Tibial artery (tissue), 4 donors: ENCODE measurements around the gene SP6.

Source experiments
- DNase-seq, 2 donors: peaks; one replicate each; pipeline ENCODE4 v3.0.0-alpha.2; 2019
- H3K27ac ChIP-seq, 2 donors: fragments of 200-600 bp; sonication (generic) in 1 of 2; 1 replicate in 1 of 2; 2 replicates in 1 of 2; pipeline ENCODE4 v1.5.1; 2018 to 2019; ENCODE audit warnings: mild to moderate bottlenecking in 1 of 2
- H3K27me3 ChIP-seq, 2 donors: fragments of 200-600 bp; sonication (generic) in 1 of 2; one replicate each; pipeline versions ENCODE4 v1.5.1 to v1.6.0; 2016 to 2019
- H3K36me3 ChIP-seq, 3 donors: fragments of 200-600 bp; sonication (generic) in 2 of 3; one replicate each; pipeline ENCODE4 v1.5.1; 2016 to 2019; ENCODE audit warnings: mild to moderate bottlenecking in 2 of 3
- H3K4me1 ChIP-seq, 4 donors: fragments of 200-600 bp; sonication (generic) in 2 of 4; 1 replicate in 3 of 4; 2 replicates in 1 of 4; pipeline ENCODE4 v1.5.1; 2016 to 2019
- H3K4me3 ChIP-seq, 2 donors: fragments of 200-600 bp; sonication (generic) in 1 of 2; 1 replicate in 1 of 2; 2 replicates in 1 of 2; pipeline ENCODE4 v1.5.1; 2018 to 2019; ENCODE audit warnings: mild to moderate bottlenecking in 2 of 2
- H3K9me3 ChIP-seq, 3 donors: fragments of 200-600 bp; sonication (generic) in 1 of 3; one replicate each; pipeline ENCODE4 v1.5.1; 2016 to 2019
- intact Hi-C: fragments of 100-400 bp; cut with DNase I; formaldehyde crosslinking; loops from one replicate; pipeline ENCODE4 v1.15.0; 2023; ENCODE audit warnings: low total_unique reads
- TF ChIP-seq, protein P1 (sequence below), 2 experiments: fragments of 200-600 bp in 1 of 2; fragments of 450-650 bp in 1 of 2; IDR thresholded peaks; one replicate each; pipeline ENCODE4 v1.5.1; 2017 to 2019; ENCODE audit warnings: antibody characterized with exemption in 2 of 2, mild to moderate bottlenecking in 1 of 2, moderate library complexity in 1 of 2

The SP6 gene

DNA sequence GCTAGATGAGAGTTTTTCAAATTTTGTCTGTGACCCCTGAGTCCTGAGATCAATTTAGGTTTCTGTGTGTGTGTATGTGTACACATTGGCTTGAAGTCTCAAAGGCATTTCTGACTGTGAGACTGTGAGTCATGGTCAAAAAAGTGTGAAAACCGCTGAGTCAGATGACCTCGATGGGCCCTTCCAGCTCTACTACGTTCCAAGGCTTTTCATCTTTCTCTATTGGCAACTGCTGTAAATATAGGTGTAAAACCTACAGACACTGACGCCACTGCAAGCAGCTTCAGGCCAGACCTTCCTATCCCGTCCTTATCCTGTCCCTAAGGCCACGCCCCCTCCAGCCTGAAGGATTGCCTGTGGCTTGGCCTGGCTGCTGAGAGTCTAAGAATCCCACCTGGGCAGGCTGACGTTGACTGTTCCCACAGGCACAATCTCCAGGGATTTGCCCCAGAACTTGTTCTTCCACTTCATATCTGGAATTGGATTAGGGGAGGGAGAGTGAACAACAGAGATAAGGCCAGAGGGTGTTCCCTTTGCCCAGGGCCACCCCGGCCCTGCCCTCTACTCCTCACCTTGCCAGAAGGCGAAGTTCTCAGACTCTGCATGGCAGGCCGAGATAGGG, 40.7 kb downstream of the SP6 start:
- peaks cover 10 to 72% (median 67%) of the 10 kb centered on the region in 3 donors for H3K36me3 ChIP-seq
- TF ChIP-seq, protein P1, sequence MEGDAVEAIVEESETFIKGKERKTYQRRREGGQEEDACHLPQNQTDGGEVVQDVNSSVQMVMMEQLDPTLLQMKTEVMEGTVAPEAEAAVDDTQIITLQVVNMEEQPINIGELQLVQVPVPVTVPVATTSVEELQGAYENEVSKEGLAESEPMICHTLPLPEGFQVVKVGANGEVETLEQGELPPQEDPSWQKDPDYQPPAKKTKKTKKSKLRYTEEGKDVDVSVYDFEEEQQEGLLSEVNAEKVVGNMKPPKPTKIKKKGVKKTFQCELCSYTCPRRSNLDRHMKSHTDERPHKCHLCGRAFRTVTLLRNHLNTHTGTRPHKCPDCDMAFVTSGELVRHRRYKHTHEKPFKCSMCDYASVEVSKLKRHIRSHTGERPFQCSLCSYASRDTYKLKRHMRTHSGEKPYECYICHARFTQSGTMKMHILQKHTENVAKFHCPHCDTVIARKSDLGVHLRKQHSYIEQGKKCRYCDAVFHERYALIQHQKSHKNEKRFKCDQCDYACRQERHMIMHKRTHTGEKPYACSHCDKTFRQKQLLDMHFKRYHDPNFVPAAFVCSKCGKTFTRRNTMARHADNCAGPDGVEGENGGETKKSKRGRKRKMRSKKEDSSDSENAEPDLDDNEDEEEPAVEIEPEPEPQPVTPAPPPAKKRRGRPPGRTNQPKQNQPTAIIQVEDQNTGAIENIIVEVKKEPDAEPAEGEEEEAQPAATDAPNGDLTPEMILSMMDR (IDR thresholded peaks at IDR 0.05): no peak
- no peaks in the 10 kb centered on the region for H3K27me3 ChIP-seq
- no peaks in the 10 kb centered on the region for H3K9me3 ChIP-seq
- no peak overlapping the region for H3K4me3 ChIP-seq
- H3K4me1 ChIP-seq: peaks cover 0 to 4% (median 0%) of the 10 kb centered on the region in 4 donors
- intact Hi-C loops: no loop called here
- no peak overlapping the region for H3K27ac ChIP-seq
- DNase-seq: peak in 1 of 2 donors; percentile 61

DNA sequence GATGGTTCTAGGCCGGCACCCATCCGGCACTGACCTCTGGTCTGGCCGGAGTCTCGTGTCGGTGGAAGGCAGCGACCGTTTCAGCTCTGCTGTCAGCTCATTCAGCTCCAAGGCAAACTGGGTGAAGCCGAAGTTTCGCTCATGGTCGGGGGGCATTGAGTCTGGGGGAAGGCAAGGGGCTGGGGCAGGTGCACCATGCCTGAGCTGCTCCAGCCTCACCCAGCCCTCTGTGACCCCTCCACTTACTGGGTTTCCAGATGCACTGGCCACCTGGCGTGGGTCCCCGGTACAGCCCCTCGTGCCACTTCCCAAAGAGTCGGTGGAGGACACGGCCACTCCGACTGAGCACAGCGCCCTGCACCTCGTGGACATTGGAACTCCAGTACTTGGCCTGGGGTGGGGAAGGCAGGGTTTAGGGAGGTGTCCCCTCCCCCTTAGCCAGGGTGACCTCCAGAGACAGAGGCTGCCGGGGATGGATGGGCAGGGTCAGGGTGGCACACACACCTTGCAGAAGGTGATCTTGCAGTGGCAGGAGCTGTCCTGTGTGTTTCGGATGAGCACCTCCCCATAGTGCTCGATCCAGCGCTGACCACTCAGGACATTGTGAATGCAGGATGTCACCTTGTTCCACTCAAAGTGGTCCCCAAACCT, 42.0 kb downstream of the SP6 start:
- TF ChIP-seq, protein P1 (IDR thresholded peaks at IDR 0.05): no peak
- intact Hi-C loops: no loop called here
- Histone ChIP-seq H3K27ac (no peak overlapping the region), H3K36me3 (peaks cover 6 to 58% (median 53%) of the 10 kb centered on the region in 3 donors), H3K4me1 (peaks cover 0 to 5% (median 0%) of the 10 kb centered on the region in 4 donors), H3K4me3 (no peak overlapping the region), H3K9me3 (no peaks in the 10 kb centered on the region), H3K27me3 (no peaks in the 10 kb centered on the region)
- no peak for DNase-seq

DNA sequence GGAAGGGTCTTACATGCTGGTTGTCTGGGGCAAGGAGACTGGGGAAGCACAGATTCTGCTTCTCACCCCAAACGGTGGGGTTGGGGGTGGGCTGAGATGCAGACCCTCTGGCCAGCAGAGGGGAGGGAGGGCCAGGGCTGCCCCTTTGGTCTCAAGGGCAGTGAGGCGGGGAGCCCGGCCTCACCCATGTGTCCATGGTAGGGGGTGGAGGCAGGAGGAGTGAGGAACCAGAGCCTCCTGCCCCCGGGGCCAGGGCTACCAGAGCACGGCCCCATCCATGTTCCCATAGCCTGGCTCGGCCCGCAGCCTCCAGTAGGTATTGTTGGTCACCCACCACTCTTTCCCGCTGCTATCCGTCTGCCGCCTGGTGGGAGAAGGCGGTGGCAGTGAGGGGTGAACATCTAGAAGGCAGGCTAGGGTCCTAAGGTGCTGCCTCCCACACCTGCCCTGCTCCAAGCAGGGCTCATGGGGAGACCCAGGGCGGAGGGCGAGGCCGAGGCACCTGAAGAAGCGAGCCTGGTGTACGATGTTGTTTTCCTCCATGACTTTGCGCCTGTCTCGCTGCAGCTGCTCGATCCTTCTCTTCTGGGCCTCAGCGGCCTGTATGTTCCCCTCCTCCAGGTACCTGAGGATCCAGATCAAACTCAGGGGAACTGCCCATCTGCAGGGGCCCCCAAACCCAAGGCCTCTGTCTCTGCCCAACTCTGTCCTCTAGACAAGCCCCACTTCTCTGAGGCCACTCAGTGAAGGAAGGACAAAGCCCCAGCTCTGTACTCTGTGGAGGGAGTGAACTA, 42.7 kb downstream of the SP6 start:
- H3K4me1 ChIP-seq: peaks cover 0 to 5% (median 0%) of the 10 kb centered on the region in 4 donors
- peaks cover 0 to 4% of the 10 kb centered on the region in 2 donors for H3K27me3 ChIP-seq
- H3K4me3 ChIP-seq: no peak overlapping the region
- H3K36me3 ChIP-seq: peaks cover 6 to 51% (median 47%) of the 10 kb centered on the region in 3 donors
- no peak for DNase-seq
- no peaks in the 10 kb centered on the region for H3K9me3 ChIP-seq
- no peak overlapping the region for H3K27ac ChIP-seq
- intact Hi-C loops: no loop called here
- TF ChIP-seq, protein P1 (IDR thresholded peaks at IDR 0.05): no peak

DNA sequence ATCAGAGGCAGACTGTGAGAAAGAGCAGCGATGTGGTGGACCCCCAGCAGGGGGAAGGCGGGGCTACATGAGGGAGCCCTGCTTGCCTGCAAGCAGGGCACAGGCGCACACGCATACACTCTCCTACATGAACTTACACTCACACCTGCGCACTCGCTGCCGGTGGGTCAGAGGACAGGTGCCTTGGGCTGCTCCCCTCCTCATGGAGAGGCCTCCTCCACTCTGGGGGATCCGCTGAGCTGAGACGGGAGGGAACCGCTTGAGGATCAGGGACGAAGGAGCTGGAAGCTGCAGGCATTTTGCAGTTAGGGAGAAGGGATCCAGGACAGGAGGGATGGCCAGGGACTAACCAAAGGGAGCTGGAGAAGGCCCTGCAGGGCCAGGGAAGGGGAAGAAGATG, 43.5 kb downstream of the SP6 start:
- H3K36me3 ChIP-seq: peaks cover 6 to 43% (median 39%) of the 10 kb centered on the region in 3 donors
- no peaks in the 10 kb centered on the region for H3K9me3 ChIP-seq
- no peak for DNase-seq
- TF ChIP-seq, protein P1 (IDR thresholded peaks at IDR 0.05): no peak
- no peak overlapping the region for H3K4me3 ChIP-seq
- H3K27me3 ChIP-seq: peaks cover 0 to 9% of the 10 kb centered on the region in 2 donors
- H3K27ac ChIP-seq: no peak overlapping the region
- peaks cover 0 to 5% (median 0%) of the 10 kb centered on the region in 4 donors for H3K4me1 ChIP-seq
- intact Hi-C loops: no loop called here

DNA sequence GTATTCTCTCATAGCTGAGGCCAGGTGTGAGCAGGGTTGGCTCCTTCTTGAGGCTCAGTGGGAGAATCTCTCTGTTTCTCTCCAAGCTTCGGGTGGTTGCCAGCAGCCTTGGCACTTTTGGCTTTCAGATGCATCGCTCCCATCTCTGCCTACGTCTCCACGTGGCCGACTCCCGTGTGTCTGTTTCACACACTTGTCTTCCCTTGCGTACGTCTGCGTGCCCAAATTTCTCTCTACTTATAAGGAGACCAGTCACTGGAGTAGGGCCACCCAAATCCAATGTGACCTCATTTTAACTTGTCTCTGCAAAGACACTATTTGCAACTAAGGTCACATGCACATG, 44.1 kb downstream of the SP6 start:
- Histone ChIP-seq H3K27me3 (peaks cover 0 to 14% of the 10 kb centered on the region in 2 donors), H3K27ac (no peak overlapping the region), H3K4me1 (peaks cover 0 to 5% (median 0%) of the 10 kb centered on the region in 4 donors), H3K36me3 (peaks cover 6 to 38% (median 38%) of the 10 kb centered on the region in 3 donors), H3K9me3 (no peaks in the 10 kb centered on the region), H3K4me3 (no peak overlapping the region)
- DNase-seq: no peak
- intact Hi-C loops: no loop called here
- TF ChIP-seq, protein P1 (IDR thresholded peaks at IDR 0.05): no peak
